Renal cortical epithelial cell (primary cell): ENCODE measurements around the gene ARHGAP30. TPM values are rescaled to one million over a fixed set of nuclear protein-coding genes. Genes with fewer than 3 reads are reported as not detected.
"Not testable (repeated sequence)": the region's sequence is repeated elsewhere in the genome, so short reads cannot be mapped to it uniquely, and the experiment has no call there.

Experiments used
- DNase-seq: peaks from one replicate; pipeline ENCODE4 v3.0.0-alpha.2; 2011; ENCODE audit warnings: low read depth
- total RNA-seq: library from RNA; depleted of rRNA; stranded (reverse); fragments of >200 nt; gene quantifications from 2 replicates; pipeline ENCODE4 v1.2.3, GENCODE V29; 2014

Gene ARHGAP30
- total RNA-seq, 1 donor from 2014 or later: not detected

DNA sequence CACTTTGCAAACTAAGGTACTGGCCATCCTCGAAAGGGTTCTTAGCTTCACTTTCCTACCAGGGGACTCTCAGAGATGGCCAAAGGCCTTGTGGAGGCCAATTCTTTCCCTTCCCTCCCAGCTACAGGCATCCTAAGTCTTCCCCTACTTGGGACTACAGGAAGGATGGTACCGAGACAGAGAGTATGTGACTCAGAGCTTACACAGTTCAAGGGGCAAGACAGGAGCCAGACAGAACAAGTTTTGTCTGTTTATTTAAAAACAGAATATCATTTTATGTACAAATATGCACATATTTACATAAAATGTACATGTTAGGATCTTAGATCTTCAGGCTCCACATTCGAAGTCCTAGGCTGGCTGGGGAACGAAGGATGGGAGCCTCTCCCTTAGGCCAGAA lies 1.1 kb upstream of the ARHGAP30 start:
- DNase-seq: no peak

DNA sequence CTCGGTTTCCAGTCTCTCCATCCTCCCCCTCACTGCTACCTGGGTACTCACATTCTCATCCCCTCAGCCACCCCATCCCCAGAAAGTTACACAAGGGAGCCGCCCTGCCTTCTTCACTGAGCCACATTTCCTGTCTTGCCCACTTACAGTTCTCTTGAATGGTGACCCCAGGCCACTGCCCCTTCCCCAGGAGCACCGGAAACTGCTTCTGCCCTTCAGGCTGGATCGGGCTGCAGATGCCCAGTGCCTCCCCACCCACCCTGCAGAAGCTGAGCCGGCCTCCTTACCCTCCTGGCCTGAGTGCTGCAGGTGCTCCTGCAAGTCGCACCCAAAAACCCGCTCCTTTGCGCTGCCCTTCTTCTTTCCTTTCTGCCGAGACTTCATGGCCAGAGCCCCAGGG lies 450 bp downstream of the ARHGAP30 start:
- DNase-seq: no peak

DNA sequence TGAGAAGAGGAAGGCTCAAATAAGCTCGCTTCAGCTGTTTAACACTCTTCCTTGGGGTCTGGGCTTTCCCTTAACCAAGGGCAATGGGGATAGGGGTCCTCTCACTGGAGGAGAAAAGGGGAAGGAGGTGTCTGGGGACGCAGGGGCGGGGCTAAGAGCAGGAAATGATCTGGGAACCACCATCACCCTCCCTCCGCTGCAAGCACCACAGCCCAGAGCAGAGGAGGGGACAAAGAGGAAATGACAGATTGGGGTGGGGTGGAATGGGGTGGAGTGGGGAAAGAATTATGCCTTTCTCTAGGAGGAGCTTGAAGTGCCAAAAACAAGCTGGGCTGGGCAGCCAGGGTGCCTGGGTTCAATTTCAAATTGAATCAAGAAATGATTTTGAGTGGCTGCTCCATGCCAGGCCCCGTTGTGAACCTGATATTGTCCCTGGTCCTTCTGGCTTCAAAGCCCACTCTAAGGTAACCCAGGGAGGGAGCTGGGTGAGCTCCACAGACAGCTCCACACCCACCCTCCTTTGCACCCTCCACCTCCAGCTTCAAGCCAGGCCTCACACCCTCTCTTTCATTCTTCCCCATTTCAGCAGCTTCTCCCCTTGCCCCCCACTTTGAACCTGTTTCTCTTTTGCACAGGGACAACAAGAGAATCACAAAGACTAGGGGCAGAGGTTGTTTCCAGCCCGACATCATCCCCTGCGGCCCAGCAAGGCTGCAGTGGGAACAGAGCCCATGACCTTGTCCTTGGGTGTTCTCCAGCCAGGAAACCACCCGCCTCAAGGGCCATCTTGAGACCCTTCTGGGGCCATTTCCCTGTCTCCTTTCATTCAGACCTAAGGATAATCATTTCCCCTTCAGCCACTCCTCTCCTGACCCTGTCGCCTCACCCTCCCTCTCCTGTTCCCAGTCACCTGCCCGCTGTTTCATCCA lies 1.1 kb downstream of the ARHGAP30 start:
- DNase-seq: no peak

DNA sequence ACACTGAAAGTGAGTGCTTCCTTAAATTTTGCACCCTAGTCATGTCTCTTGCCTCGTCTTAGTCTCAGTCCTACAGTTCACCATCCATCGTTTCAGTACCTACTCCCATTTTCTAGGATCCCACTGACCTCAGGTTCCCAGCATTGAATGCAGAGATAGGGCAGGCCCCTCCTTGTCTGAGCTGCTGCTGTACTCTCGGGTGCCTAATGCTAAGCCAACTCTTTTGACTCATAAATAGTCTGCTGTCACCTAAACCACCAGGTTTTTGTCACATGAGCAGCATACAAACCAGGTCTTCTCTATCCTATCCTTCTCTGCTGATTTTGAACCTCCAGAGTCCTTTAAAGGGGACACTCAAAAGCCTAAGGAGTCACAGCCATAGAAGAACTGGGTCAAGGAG lies 3.0 kb downstream of the ARHGAP30 start:
- DNase-seq: no peak

DNA sequence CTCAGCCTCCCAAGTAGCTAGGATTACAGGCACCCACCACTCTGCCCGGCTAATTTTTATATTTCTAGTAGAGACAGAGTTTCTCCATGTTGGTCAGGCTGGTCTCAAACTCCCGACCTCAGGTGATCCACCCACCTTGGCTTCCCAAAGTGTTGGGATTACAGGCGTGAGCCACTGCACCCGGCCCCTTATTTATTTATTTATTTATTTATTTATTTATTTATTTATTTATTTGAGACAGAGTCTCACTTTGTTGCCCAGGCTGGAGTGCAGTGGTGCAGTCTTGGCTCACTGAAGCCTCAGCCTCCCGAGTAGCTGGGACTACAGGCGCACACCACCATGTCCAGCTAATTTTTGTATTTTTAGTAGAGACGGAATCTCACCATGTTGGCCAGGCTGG lies 4.0 kb downstream of the ARHGAP30 start:
- not testable (repeated sequence) for DNase-seq

DNA sequence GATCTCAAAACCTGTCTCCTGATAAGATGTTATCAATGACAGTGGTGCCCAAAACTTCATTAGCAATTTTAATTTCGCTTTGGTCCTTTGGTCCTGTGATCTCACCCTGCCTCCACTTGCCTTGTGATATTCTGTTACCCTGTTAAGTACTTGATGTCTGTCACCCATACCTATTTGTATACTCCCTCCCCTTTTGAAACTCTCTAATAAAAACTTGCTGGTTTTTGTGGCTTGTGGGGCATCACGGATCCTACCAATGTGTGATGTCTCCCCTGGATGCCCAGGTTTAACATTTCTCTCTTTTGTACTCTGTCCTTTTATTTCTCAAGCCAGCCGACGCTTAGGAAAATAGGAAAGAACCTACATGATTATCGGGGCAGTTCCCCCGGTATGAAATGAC lies 5.8 kb downstream of the ARHGAP30 start:
- not testable (repeated sequence) for DNase-seq

DNA sequence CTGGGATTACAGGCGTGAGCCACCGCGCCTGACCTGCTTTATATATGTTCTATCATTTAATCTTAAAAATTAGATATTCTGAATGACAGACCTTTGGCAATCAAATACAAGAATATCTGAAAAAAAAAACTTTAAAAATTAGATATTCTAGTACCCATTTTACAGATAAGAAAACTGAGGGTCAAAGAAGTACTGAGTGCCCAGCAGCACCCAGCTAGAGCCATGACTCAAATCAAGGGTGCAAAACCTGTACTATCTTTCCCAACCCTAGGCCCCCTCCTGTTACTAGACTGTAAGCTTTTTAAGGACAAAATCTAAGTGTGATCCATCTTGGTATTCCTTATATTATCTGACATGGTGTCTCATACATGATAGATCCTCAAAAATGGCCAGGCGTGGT lies 8.3 kb downstream of the ARHGAP30 start:
- DNase-seq: no peak

DNA sequence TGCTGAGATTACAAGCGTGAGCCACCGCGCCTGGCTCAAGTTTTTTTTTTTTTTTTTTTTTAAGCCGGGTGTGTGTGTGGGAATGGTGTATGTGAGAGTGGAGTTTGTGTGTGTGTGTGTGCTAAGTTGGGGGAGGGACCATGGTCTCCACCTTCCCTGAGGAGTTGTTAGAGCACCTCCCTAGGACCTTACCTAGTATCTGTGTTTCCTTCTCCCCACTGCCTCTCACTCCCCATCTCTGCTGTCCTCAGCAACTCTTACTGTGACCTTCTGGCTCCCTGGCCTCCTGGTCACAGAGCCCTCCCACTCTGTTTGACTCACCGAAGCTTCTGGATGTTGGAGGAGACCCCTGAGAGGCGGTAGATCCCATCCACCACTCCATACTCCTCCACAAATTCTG lies 10.4 kb downstream of the ARHGAP30 start:
- DNase-seq: no peak

DNA sequence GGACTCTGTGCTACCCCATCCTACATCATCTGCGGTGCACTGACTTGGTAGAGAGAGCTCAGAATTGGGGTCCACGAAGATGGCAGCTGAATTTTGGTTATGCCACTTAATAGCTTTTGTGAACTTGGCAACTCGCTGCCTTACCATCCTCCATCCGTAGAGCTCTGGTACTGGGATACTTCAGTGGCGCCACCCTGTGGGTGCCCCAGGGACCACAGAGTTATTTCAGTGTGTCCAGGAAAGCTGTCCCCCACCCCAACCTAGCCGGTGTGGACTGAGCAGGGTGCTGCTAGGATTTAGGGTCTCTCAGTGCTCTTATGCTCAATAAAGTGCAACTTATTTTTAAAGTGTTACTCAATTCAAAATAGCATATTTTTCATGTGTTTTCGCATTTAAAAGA lies 14.9 kb downstream of the ARHGAP30 start:
- DNase-seq: no peak

DNA sequence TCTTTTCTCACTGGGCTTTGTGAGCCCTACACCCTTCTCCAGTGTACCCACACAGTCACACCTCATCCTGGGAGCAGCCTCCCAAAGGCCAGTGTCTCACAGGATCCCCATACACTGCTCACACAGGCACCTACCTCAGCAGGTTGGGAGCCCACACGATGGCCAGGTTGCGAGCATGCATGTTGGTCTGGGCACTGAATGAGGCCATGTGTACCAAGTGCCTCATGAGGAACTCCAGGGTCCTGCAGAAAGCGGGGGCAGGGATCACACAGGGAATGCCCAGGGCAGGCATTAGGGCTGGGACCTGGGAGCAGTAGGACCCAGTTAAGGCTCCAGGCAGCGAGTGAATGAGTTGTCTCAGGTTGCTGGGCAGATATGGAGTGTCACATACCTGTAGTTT lies 15.5 kb downstream of the ARHGAP30 start:
- no peak for DNase-seq

DNA sequence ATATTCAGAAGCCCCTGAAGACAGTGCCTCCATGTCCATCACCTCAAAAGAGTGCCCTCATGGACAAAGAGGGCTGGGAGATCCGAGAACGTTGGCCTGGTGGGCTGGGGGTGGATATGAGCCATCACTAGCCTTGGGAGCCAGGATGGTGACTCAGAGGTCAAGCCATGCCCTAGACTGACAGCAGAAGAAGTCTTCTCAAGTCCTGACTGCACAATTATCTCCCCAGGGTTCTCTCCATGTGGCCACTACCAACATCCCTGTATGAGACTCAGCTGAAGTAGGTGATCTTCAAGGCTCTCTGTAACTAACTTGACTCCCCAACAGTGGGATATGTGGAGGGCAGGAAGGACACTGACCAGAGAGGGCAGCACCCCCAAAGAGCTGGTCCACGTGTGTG lies 16.8 kb downstream of the ARHGAP30 start:
- no peak for DNase-seq

DNA sequence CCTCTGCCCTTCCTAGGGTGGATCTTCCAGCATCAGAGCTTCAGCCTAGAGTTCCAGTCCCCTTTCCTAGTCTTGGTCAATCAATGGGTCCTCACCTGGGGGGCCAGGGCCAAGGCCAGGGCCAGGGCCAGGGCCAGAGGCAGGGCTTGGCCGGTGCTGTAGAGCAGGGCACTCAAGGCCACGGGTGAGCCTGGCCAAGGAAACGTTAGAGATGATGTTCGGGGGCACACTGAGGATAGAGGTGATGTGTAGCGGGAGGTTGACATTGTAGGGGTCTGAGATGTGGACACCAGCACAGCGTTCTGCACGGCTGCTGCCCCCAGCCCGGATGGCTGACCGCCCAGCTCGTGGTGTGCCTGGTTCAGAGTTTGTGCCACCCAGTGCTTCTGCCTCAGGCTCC lies 18.5 kb downstream of the ARHGAP30 start:
- no peak for DNase-seq

DNA sequence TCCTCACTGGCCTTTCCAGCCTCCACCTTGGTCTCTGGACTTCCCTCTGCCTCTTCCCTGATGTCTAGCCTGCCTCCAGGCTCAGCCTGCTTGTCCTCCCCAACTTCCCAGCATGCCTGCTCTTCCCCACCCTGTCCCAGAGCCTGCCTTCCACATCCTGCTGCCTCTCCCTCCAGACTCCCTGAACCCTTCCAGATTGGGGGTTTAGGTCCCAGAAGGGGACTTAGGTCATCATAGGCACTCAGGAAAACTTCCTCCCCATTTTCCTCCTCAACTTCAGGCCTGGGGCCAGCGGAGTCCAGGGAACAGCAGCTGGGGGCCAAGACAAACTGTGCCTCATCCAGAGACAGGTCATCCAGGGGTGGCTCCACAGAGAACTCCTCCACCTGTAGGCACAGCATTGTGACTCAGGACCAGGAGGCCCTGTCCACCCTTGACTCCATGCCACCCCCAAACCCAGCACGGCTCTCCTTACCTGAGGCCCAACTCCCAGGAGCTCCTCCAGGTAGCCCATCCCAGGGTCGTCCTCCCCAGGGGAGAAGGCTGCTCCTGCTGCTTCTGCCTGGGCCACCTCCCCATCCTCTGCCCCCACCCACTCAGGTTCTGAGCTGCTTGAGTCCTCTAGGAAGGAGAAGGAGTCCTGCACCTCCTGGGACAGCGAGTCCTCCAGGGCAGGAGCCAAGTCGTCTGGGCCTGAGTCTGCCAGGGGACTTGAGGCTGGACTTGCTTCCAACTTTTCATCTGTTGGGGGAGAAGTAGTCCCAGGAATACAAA lies 20.6 kb downstream of the ARHGAP30 start:
- DNase-seq: no peak

DNA sequence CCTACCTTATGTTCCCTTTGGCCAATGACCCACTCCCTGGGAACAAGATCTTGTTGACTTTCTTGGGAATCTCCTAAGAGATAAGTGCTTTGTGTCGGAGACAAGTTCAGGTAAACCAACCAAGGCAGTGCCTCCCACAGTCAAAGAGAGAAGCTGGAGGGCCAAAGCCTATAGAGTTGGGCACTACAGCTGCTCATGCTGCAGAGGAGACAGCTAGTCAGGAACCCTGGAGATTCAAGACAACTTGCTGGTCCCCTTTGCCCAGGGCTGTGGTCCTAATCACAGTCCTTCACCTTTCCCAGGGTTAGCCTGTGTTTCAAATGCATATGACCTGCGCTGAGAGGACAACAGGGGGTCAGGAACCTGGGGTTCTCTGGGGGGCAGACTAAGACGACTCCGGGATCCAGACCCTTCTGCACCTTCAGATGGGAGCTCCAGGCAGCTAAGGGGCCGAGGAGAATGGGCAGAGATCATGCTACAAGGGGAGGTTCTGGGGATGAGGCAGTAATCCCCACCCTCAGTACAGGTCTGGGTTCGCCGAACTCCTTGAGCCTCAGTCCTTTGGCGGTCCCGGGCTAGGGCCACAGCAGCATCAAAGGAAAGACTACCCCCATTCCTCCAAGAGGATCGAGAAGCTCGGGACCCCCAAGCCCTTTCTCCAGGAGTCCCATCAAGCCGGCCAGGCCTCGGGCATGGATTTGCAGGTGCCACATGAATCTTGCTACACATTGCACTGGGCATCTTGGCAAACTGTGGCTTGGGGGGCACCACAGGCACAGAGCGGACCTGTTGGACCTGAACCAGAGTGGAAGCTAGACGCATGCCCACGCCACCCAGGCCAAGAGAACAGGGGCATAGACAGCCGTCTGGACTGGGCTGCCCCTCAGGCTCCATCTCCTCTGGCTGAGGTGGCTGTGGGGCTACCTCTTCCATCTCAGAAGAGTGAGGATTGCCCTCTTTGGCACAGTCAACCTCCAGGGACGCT lies 22.0 kb downstream of the ARHGAP30 start:
- DNase-seq: no peak

DNA sequence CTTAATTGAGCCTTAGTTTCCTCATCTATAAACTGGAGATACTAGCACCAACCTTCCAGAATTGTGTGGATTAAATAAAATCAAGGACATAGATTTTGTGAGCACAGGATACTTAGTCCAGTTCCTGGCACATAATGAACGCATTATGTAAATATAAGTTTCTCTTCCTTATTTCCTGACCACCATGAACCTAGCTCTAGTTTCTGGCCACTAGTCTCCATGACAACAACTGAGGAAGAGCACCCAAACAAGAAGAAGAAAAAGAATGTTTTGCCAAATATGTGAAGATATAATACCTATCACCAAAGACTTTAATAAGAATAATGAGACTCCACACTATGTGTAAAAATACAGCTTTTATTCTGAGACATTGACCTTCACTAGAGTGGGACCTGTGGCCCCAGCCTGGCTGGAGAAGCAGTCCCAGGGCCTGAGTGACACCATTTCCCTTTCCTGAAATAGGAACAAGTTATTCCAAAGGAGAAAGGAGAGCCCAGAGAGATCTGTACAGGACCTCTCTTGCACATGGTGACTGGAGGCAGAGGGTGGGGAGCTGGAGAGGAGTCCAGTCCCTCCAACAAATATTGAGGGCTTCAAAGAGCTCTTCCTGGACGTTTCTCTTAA lies 23.0 kb downstream of the ARHGAP30 start:
- DNase-seq: no peak

DNA sequence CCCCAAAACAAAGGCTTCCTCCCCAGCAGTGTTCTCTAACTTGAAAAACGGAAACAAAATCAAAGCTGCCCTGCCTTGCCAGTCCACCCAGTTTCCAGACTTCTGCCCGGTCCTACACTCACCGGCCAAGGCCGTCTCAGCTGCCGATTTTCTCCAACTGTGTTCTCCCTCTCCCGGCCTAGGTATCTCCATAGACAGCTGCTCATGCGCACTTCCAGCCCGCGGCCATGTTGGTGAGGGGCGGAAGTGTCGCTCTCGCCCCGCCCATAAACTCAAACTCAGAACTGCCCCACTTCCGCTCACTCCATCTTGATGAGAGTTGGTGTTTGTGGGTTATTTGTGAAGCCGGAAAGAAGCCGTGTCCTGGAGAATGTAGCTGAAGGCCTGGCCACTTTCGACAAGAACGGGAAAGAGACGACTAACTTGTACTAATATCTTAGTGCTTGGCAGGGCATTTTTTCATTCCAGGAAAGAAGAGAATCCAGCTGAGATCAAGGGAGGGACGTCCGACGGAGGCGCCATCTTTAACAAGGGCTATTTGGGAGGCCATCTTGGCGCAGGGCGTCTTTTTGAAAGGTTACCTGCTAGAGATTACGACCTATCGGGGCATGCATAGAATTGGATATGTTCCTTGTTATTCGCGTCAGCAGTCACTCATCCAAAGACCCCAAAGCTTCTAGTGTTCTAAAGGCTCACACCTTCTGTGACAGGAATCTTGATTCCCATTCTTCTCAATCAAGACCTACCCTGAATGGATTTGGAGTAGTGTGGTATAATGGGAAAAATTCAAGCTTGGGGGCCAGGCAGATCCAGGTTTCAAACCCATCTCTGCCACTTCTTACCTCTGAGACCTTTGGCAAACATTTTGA lies 23.7 kb downstream of the ARHGAP30 start, which contains the start of gene USF1:
Gene USF1 (minus strand): TSS at position 242 of the 869 bp plus-strand sequence. CDS start 2,702 bp downstream, outside the sequence.
- peak; percentile 88 for DNase-seq

DNA sequence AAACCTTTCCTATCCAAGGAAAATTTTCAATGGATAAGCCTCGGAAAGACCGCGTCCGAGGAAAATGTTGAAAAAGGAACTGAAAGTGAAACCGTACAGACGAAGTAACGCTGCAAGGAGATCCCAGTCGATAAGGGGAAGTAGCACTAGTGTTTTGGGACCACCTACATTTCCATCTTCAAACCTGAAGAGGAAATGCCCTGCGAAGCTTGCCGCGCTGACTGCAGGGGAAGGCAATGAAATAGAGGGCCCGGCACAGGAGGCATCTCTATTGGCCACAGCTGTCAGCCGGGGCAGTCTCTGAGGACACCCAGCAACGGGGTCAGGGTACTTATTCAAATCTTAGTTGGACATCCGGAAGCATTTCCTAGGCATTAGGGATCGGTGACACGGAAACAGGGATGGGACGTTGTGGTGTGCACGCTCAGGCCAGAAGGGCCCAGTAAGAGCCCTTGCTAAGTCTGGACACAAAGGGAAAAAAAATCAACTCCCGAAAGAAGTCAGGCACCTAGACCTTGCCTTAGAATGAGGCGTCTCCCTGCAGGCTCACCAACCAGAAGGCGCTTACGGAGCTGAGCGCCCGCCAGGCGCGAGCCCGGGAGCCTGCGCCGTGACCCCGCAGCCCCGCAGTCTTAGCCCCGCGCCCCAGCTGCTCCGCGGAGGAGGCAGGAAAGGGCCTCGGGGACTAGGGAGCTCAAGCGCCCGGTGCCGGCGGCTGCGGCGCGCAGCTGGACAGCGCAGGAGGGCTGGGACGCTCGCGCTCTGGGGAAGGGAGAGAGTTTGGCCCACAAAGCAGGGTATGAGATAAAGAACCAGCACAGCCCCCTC lies 24.6 kb downstream of the ARHGAP30 start:
- peak; percentile 53 for DNase-seq

DNA sequence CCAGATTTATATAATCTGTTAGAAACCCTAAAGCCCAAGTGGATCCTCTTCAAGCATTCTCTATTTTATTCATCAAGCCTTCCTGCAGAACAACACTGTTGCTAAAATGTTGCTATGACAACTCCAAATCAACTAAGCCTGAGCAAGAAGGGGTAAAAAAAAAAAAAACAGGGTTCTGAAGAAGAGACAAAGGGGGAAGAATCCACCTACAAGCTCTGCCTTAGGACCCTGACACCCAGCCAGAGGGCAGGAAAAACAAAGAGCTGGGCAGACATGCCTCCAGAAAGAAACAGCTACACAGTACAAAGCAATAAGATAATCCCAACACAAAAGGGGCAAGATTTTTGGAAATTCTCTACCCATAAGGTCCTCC lies 25.2 kb downstream of the ARHGAP30 start:
- DNase-seq: peak; percentile 19

DNA sequence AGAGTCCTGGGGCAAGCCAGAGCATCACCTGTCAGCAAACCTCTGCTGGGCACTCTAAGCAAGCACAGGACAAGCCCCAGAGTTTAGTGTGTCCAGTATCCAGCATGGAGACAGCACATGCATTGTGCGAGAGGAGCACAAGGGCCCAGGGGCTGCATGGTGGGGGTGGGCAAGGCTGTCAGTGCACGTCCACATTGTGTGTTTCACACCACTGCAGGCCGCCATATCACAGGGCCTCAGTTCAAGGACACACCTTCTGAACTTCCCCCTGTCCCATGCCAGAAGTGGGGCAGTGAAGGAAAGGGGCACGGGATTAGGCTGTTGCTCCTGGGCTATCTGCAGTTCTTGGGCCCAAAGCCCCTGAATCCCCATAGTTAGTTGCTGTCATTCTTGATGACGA lies 30.1 kb downstream of the ARHGAP30 start:
- no peak for DNase-seq
